ENCODE results near the gene PRKACA. TPM values are rescaled to one million over a fixed set of nuclear protein-coding genes. Genes with fewer than 3 reads are reported as not detected.

The PRKACA gene
- total RNA-seq, 4 donors from 2014 or later = 37.3 to 81.8 (median 45.6) TPM

DNA sequence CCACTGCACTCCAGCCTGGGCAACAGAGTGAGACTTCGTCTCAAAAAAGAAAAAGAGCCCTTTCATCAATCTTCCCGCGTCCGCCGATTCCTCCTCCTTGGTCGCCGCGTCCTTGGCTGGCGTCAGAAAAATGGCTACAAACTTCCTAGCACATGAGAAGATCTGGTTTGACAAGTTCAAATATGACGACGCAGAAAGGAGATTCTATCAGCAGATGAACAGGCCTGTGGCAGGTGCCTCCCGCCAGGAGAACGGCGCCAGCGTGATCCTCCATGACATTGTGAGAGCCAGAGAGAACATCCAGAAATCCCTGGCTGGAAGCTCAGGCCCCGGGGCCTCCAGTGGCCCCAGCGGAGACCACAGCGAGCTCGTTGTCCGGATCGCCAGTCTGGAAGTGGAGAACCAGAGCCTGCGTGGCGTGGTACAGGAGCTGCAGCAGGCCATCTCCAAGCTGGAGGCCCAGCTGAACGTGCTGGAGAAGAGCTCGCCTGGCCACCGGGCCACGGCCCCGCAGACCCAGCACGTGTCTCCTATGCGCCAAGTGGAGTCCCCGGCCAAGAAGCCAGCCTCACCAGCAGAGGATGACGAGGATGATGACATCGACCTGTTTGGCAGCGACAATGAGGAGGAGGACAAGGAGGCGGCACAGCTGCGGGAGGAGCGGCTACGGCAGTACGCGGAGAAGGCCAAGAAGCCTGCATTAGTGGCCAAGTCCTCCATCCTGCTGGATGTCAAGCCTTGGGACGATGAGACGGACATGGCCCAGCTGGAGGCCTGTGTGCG, 47.1 kb downstream of the PRKACA start:
- TF ChIP-seq, protein P1, sequence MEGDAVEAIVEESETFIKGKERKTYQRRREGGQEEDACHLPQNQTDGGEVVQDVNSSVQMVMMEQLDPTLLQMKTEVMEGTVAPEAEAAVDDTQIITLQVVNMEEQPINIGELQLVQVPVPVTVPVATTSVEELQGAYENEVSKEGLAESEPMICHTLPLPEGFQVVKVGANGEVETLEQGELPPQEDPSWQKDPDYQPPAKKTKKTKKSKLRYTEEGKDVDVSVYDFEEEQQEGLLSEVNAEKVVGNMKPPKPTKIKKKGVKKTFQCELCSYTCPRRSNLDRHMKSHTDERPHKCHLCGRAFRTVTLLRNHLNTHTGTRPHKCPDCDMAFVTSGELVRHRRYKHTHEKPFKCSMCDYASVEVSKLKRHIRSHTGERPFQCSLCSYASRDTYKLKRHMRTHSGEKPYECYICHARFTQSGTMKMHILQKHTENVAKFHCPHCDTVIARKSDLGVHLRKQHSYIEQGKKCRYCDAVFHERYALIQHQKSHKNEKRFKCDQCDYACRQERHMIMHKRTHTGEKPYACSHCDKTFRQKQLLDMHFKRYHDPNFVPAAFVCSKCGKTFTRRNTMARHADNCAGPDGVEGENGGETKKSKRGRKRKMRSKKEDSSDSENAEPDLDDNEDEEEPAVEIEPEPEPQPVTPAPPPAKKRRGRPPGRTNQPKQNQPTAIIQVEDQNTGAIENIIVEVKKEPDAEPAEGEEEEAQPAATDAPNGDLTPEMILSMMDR (IDR thresholded peaks at IDR 0.05; ENCODE audit: low read depth) = no peak

GRCh38 chr19:14066134-14066533, 51.4 kb downstream of the PRKACA start:
- TF ChIP-seq, protein P1 (IDR thresholded peaks at IDR 0.05; ENCODE audit: low read depth) = no peak

DNA sequence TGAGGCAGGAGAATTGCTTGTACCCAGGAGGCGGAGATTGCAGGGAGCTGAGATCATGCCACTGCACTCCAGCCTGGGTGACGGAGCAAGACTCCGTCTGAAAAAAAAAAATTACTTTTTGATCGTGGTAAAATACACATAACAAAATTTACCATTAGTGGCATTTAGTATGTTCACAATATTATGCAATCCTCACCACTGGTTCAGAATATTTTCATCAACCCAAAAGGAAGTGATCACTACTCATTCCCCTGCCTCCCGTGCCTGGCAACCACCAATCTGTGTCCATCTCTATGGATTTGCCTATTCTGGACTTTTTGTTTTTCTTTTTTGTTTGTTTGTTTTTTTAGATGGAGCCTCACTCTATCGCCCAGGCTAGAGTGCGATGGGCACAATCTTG, 54.5 kb downstream of the PRKACA start:
- TF ChIP-seq, protein P1 (IDR thresholded peaks at IDR 0.05; ENCODE audit: low read depth) = no peak

- TF ChIP-seq, protein P1 (IDR thresholded peaks at IDR 0.05; ENCODE audit: low read depth) = no peak
Measured at GRCh38 chr19:14062558-14062855, 55.1 kb downstream of the PRKACA start.

DNA sequence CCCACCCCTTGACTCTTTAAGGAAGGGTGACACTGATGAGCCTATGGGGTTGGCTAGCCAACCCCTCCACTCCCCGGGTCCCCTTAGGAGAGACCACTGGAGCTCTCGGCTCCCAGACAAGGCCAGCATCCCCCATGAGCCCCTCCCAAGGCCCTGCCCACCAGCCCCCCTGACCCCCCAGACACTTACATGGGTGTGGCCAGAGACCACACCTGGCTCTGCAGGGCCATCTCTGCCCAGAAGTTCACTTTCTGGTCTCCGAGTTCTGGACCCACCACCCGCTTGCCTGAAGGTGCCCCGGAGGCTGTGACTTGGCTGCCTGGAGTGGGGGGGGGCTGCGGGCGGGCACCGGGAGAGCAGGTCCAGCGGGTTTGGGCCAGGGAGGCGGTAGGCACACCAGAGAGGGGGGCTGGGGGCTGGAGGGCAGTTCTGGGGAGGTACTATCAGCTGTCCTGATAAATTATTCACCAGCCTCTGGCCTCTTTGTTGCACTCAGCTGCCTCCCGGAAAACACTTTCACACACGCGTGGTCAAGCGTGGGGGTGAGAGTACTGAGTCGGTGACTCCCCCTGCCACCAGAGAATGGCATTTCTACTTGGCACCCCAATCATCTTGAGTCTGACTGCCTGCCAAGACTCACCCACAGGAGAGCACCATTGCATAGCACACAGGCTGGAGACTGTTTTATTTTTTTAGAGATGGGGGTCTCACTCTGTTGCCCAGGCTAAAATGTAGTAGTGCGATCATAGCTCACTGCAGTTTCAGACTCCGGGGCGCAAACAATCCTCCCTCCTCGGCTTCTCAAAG, 55.6 kb downstream of the PRKACA start, which contains the start of gene PALM3:
Gene PALM3 (minus strand): TSS at position 326 of the 807 bp plus-strand sequence. CDS start 96 bp downstream, at position 230.
- TF ChIP-seq, protein P1 (IDR thresholded peaks at IDR 0.05; ENCODE audit: low read depth) = no peak

- TF ChIP-seq, protein P1 (IDR thresholded peaks at IDR 0.05; ENCODE audit: low read depth) = no peak
Measured at GRCh38 chr19:14061081-14061749, 56.3 kb downstream of the PRKACA start.

Measured in subcutaneous adipose tissue (tissue), 4 donors.